Neutrophil (primary cell): Measurements from ENCODE around the gene FSTL4.

Experiments used
- H3K27ac ChIP-seq: fragments of 200-600 bp; sonication (generic); 2 replicates; pipeline ENCODE4 v1.5.1; 2016; ENCODE audit warnings: mild to moderate bottlenecking, moderate library complexity
- H3K27me3 ChIP-seq: fragments of 200-600 bp; sonication (generic); 2 replicates; pipeline ENCODE4 v1.6.0; 2016; ENCODE audit warnings: mild to moderate bottlenecking
- H3K36me3 ChIP-seq: fragments of 200-600 bp; sonication (generic); 2 replicates; pipeline ENCODE4 v1.5.1; 2017
- H3K4me1 ChIP-seq, 2 experiments: fragments of 200-600 bp in 1 of 2; sonication (generic) in 1 of 2; 1 replicate in 1 of 2; 2 replicates in 1 of 2; pipeline versions ENCODE4 v1.5.1 to v1.6.1; 2013 to 2016; ENCODE audit warnings: low read depth in 1 of 2, low read length in 1 of 2, mild to moderate bottlenecking in 1 of 2, moderate library complexity in 1 of 2; ENCODE audit not compliant: control insufficient read depth in 1 of 2, insufficient read depth in 1 of 2
- H3K4me3 ChIP-seq, 2 experiments: fragments of 200-600 bp in 1 of 2; sonication (generic) in 1 of 2; 1 replicate in 1 of 2; 2 replicates in 1 of 2; pipeline ENCODE4 v1.5.1; 2013 to 2016; ENCODE audit warnings: low read depth in 1 of 2, low read length in 1 of 2, mild to moderate bottlenecking in 1 of 2, moderate library complexity in 1 of 2
- H3K9me3 ChIP-seq: fragments of 200-600 bp; sonication (generic); 2 replicates; pipeline ENCODE4 v1.5.1; 2016
- CTCF ChIP-seq: fragments of 200-600 bp; sonication (generic); IDR thresholded peaks from 2 replicates; pipeline ENCODE4 v1.5.1; 2016; ENCODE audit warnings: antibody characterized with exemption

FSTL4 gene

DNA sequence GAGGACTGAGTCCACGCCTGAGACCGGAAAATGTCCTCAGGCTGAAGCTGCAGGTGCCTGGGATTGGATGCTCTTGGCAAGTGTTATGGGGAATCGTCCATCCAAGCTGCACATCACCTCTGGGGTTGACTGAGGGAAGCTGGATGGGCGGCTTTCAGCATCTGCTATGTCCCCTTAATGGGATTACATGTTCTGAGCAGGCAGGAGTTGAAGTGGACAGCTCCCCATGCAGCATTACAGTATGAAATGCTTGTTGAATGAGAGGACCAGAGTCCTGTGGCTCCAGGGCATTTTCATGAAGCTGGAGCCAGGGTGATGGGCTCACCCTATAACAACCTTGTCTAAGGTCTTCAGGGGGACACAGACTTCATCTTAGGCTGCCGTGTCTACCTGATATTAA lies 289.6 kb downstream of the FSTL4 start:
- no peaks in the 10 kb centered on the region for H3K27me3 ChIP-seq
- no peak overlapping the region for H3K27ac ChIP-seq
- no peak for TF ChIP-seq CTCF
- H3K4me3 ChIP-seq: no peak overlapping the region
- no peaks in the 10 kb centered on the region for H3K4me1 ChIP-seq
- H3K9me3 ChIP-seq: no peaks in the 10 kb centered on the region
- H3K36me3 ChIP-seq: no peaks in the 10 kb centered on the region

DNA sequence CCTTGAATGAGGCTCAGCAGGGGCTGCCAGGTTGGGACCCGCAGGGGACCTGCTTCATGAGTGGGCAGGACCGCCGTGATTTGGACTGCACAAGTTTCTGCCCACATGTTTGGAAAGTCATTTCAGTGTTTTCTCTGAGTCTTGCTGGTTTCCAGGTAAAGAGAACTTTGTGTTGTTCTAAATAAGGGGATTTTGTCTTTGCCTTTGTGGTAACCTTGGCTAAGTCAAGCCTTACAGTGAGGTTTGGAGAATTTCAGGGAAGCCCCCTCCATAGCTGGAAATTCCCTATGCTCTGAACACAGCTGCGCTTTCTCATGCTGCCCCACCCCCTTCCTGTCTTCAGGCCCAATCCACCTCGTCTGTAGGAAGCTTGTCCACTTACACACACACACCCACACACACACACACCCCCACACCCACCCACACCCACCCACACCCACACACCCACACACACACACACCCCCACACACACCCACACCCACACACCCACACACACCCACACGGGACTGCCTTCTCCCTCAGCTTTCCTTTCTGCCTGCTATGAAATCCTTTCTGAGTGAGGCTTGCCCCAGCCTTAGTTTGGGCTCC lies 290.4 kb downstream of the FSTL4 start:
- Histone ChIP-seq H3K36me3 (no peaks in the 10 kb centered on the region), H3K4me1 (no peaks in the 10 kb centered on the region), H3K9me3 (no peaks in the 10 kb centered on the region), H3K27ac (no peak overlapping the region), H3K27me3 (no peaks in the 10 kb centered on the region), H3K4me3 (no peak overlapping the region)
- no peak for TF ChIP-seq CTCF

GRCh38 chr5:133321286-133321832 lies 291.0 kb downstream of the FSTL4 start:
- Histone ChIP-seq H3K4me1 (no peaks in the 10 kb centered on the region), H3K27ac (no peak overlapping the region), H3K4me3 (no peak overlapping the region), H3K9me3 (no peaks in the 10 kb centered on the region), H3K36me3 (no peaks in the 10 kb centered on the region), H3K27me3 (no peaks in the 10 kb centered on the region)
- no peak for TF ChIP-seq CTCF

GRCh38 chr5:133319905-133320520 lies 292.3 kb downstream of the FSTL4 start:
- no peak overlapping the region for H3K4me3 ChIP-seq
- no peak for TF ChIP-seq CTCF

GRCh38 chr5:133319244-133319643 lies 293.1 kb downstream of the FSTL4 start:
- H3K4me3 ChIP-seq: no peak overlapping the region
- no peaks in the 10 kb centered on the region for H3K4me1 ChIP-seq
- H3K27ac ChIP-seq: no peak overlapping the region
- no peaks in the 10 kb centered on the region for H3K9me3 ChIP-seq
- H3K36me3 ChIP-seq: no peaks in the 10 kb centered on the region
- TF ChIP-seq CTCF: no peak
- no peaks in the 10 kb centered on the region for H3K27me3 ChIP-seq

More at GRCh38 chr5:133319905-133320520, 292.3 kb downstream of the FSTL4 start:
- no peak overlapping the region for H3K27ac ChIP-seq
- no peaks in the 10 kb centered on the region for H3K4me1 ChIP-seq
- no peaks in the 10 kb centered on the region for H3K9me3 ChIP-seq
- H3K27me3 ChIP-seq: no peaks in the 10 kb centered on the region
- no peaks in the 10 kb centered on the region for H3K36me3 ChIP-seq
